ENCODE data around the gene NMNAT2. TPM values are rescaled to one million over a fixed set of nuclear protein-coding genes. Genes with fewer than 3 reads are reported as not detected.

Gene NMNAT2
- total RNA-seq, 1 experiment from 2014 or later, result 0.39 TPM

DNA sequence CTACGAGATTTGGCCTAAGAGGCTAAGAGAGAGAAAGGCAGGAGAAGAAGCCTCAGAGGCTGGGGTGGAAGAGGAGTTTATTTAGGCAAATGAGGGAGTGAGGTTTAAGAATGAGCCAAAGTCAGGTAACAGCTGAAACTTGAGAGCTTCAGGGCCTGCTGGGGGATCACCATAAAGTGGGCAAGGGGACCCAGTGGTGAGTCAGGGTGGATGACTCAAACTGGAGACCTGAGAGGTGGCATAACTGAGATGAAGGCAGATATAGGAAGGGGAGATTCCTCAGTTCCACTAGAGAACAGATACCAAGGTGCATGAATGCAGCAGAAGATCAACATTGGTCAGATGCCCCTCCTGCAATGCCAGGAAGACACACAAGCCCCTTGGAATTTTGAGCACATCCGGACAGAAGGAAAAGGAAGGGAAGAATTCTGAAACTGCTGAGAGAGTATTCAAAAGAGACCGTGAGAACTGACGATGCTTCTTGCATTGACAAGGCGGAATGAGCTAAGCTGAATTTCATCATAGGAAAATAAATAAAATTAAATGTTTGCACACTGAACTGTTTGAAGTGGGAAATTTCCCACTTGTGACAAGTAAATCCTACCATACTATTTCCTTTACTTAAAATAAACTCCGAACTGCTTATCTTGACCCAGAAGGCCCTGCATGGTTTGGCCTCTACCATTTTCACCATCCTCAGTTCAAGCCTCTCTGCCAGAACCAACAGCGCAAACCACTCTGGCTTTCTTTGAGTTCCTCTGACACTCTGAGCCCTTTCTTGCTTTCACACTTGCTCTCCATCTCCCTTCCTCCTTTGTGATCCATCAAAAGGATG, 94.1 kb downstream of the NMNAT2 start:
- POLR2A ChIA-PET, result no interaction called here

GRCh38 chr1:183319606-183320005, 98.6 kb downstream of the NMNAT2 start:
- H3K4me1 ChIP-seq (ENCODE audit: control insufficient read depth, insufficient read depth, low read length), result no peaks in the 10 kb centered on the region
- POLR2A ChIA-PET, result no interaction called here
- H3K27ac ChIP-seq (ENCODE audit: low read length), result no peak overlapping the region
- DNase-seq (ENCODE audit: low read depth, low spot score) (no peak), ATAC-seq (no peak)
- no peak overlapping the region for H3K4me3 ChIP-seq (ENCODE audit: low read depth in 2 of 2, low read length in 2 of 2)
- intact Hi-C loops (cut with micrococcal nuclease; ENCODE audit: unreplicated experiment), result no loop called here
- BruUV-seq (replicated peaks), result no TSS peak
- no peaks in the 10 kb centered on the region for H3K9me3 ChIP-seq (ENCODE audit: control insufficient read depth, insufficient read depth, low read depth, low read length)
- CTCF ChIA-PET, result no interaction called here
- H3K36me3 ChIP-seq (ENCODE audit: control insufficient read depth, insufficient read depth, low read length), result no peaks in the 10 kb centered on the region
- in situ Hi-C loops (cut with HindIII; ENCODE audit: low pct_unique_long_range_greater_than_20kb, low sequenced_read_pairs), result no loop called here
- no peaks in the 10 kb centered on the region for H3K27me3 ChIP-seq (ENCODE audit: control insufficient read depth, insufficient read depth, low read length)
- TF ChIP-seq, protein P1, sequence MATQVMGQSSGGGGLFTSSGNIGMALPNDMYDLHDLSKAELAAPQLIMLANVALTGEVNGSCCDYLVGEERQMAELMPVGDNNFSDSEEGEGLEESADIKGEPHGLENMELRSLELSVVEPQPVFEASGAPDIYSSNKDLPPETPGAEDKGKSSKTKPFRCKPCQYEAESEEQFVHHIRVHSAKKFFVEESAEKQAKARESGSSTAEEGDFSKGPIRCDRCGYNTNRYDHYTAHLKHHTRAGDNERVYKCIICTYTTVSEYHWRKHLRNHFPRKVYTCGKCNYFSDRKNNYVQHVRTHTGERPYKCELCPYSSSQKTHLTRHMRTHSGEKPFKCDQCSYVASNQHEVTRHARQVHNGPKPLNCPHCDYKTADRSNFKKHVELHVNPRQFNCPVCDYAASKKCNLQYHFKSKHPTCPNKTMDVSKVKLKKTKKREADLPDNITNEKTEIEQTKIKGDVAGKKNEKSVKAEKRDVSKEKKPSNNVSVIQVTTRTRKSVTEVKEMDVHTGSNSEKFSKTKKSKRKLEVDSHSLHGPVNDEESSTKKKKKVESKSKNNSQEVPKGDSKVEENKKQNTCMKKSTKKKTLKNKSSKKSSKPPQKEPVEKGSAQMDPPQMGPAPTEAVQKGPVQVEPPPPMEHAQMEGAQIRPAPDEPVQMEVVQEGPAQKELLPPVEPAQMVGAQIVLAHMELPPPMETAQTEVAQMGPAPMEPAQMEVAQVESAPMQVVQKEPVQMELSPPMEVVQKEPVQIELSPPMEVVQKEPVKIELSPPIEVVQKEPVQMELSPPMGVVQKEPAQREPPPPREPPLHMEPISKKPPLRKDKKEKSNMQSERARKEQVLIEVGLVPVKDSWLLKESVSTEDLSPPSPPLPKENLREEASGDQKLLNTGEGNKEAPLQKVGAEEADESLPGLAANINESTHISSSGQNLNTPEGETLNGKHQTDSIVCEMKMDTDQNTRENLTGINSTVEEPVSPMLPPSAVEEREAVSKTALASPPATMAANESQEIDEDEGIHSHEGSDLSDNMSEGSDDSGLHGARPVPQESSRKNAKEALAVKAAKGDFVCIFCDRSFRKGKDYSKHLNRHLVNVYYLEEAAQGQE (IDR thresholded peaks at IDR 0.05; ENCODE audit: insufficient read depth in 1 of 2, low read depth in 2 of 2, low read length in 1 of 2), result no peak
- TF ChIP-seq CTCF (IDR thresholded peaks at IDR 0.05), result no peak
- TF ChIP-seq SIN3A (IDR thresholded peaks at IDR 0.05; ENCODE audit: borderline replicate concordance, insufficient read depth, low read depth, low read length), result no peak
- TF ChIP-seq POLR2AphosphoS5 (IDR thresholded peaks at IDR 0.05; ENCODE audit: low read depth, low read length), result no peak
- TF ChIP-seq TCF7L2 (IDR thresholded peaks at IDR 0.05; ENCODE audit: low read depth, low read length), result no peak

More for the DNA sequence above, 94.1 kb downstream of the NMNAT2 start:
- intact Hi-C loops (cut with micrococcal nuclease; ENCODE audit: unreplicated experiment), result no loop called here
- TF ChIP-seq POLR2AphosphoS5 (IDR thresholded peaks at IDR 0.05; ENCODE audit: low read depth, low read length) (no peak), CTCF (IDR thresholded peaks at IDR 0.05) (no peak)
- H3K4me3 ChIP-seq (ENCODE audit: low read depth in 2 of 2, low read length in 2 of 2), result no peak overlapping the region
- no TSS peak for BruUV-seq (replicated peaks)
- ATAC-seq, result no peak
- H3K27me3 ChIP-seq (ENCODE audit: control insufficient read depth, insufficient read depth, low read length), result peaks cover under 1% of the 10 kb centered on the region; the same call in 1 of the 2 replicates
- H3K9me3 ChIP-seq (ENCODE audit: control insufficient read depth, insufficient read depth, low read depth, low read length), result no peaks in the 10 kb centered on the region
- no peaks in the 10 kb centered on the region for H3K36me3 ChIP-seq (ENCODE audit: control insufficient read depth, insufficient read depth, low read length)
- no peak for DNase-seq (ENCODE audit: low read depth, low spot score)
- no peak overlapping the region for H3K27ac ChIP-seq (ENCODE audit: low read length)
- no peaks in the 10 kb centered on the region for H3K4me1 ChIP-seq (ENCODE audit: control insufficient read depth, insufficient read depth, low read length)
- in situ Hi-C loops (cut with HindIII; ENCODE audit: low pct_unique_long_range_greater_than_20kb, low sequenced_read_pairs), result no loop called here
- CTCF ChIA-PET, result no interaction called here

Data from Panc1 (cell line).